DOHH2 (cell line): ENCODE measurements around the gene DTX4.
A peak's percentile ranks its signal among the peaks of the same experiment; 100 is the strongest.

Source experiments
- H3F3A ChIP-seq: fragments of 200-600 bp; sonication (generic), shearing (Covaris generic); 2 replicates; pipeline ENCODE4 v1.6.0; 2016; ENCODE audit warnings: antibody characterized with exemption, mild to moderate bottlenecking; ENCODE audit not compliant: control insufficient read depth, insufficient read depth
- H3K27ac ChIP-seq: fragments of 200-600 bp; sonication (generic); 2 replicates; pipeline ENCODE4 v1.5.1; 2014; ENCODE audit warnings: low read depth, mild to moderate bottlenecking, low read length, moderate library complexity
- H3K27me3 ChIP-seq: fragments of 200-600 bp; sonication (generic); 2 replicates; pipeline ENCODE4 v1.6.1; 2014; ENCODE audit warnings: mild to moderate bottlenecking, low read length, mixed read lengths; ENCODE audit not compliant: control insufficient read depth
- H3K36me3 ChIP-seq: fragments of 200-600 bp; sonication (generic); 2 replicates; pipeline ENCODE4 v1.6.1; 2014; ENCODE audit warnings: mild to moderate bottlenecking, low read length, moderate library complexity, mixed read lengths; ENCODE audit not compliant: control insufficient read depth
- H3K4me1 ChIP-seq: fragments of 200-600 bp; sonication (generic); 2 replicates; pipeline ENCODE4 v1.6.1; 2014; ENCODE audit warnings: mild to moderate bottlenecking, low read length, mixed read lengths; ENCODE audit not compliant: control insufficient read depth
- H3K4me2 ChIP-seq: fragments of 200-600 bp; sonication (generic); 2 replicates; pipeline ENCODE4 v1.6.0; 2014; ENCODE audit warnings: mild to moderate bottlenecking, low read length, moderate library complexity
- H3K4me3 ChIP-seq: fragments of 200-600 bp; sonication (generic); 2 replicates; pipeline ENCODE4 v1.5.1; 2014; ENCODE audit warnings: mild to moderate bottlenecking, low read length, mixed read lengths
- H3K79me2 ChIP-seq: fragments of 200-600 bp; sonication (generic); 2 replicates; pipeline ENCODE4 v1.6.1; 2014; ENCODE audit warnings: mild to moderate bottlenecking, low read length, mixed read lengths; ENCODE audit not compliant: control insufficient read depth
- H3K9me2 ChIP-seq: fragments of 200-600 bp; sonication (generic); replicated peaks from 2 replicates; pipeline ENCODE4 v1.6.1; 2014; ENCODE audit warnings: mild to moderate bottlenecking, low read length, mixed read lengths; ENCODE audit not compliant: control insufficient read depth
- H3K9me3 ChIP-seq: fragments of 200-600 bp; sonication (generic); 2 replicates; pipeline ENCODE4 v1.6.1; 2014; ENCODE audit warnings: antibody characterized with exemption, low read length, mixed read lengths; ENCODE audit not compliant: control insufficient read depth, insufficient read depth
- H4K20me1 ChIP-seq: fragments of 200-600 bp; sonication (generic); 2 replicates; pipeline ENCODE4 v1.6.0; 2014; ENCODE audit warnings: low read depth, mild to moderate bottlenecking, antibody characterized with exemption, low read length, moderate library complexity; ENCODE audit not compliant: control insufficient read depth, insufficient read depth
- EZH2phosphoT487 ChIP-seq: fragments of 200-600 bp; sonication (generic); IDR thresholded peaks from 2 replicates; pipeline ENCODE4 v1.6.1; 2017; ENCODE audit warnings: borderline replicate concordance, mild to moderate bottlenecking, antibody characterized with exemption, low read length, moderate library complexity, mixed read lengths
- TF ChIP-seq, protein P1 (sequence below): fragments of 200-600 bp; sonication (generic); IDR thresholded peaks from one replicate; pipeline ENCODE4 v1.5.1; 2014; ENCODE audit warnings: antibody characterized with exemption, mild to moderate bottlenecking, low read depth, low read length; ENCODE audit not compliant: poor library complexity, severe bottlenecking

DTX4 gene

DNA sequence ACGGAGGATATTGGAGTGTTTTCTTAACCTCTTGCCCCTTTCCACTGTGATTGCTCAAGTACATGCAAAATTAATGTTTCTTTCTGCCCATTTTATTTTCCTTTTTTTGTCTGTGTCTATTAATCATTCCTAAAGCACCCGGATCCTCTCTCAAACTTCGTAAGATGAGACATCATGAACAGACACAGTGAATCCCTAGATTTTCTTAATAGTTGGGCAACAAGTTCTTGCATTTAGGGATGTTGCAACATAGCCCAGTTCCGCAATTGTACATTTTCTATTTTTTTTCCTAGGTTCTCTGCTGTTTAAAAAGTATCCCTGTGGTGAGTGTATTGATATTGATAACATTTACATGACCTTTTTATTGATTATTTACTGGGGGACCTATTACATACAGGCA, 26.4 kb upstream of the DTX4 start:
- Histone ChIP-seq H3K27me3 (no peaks in the 10 kb centered on the region), H4K20me1 (no peaks in the 10 kb centered on the region), H3K4me3 (peak overlapping the region; percentile 59), H3K9me2 (no peaks in the 10 kb centered on the region), H3K27ac (peak overlapping the region; percentile 43), H3K9me3 (peaks cover 29% of the 10 kb centered on the region), H3K4me2 (peak overlapping the region; percentile 84), H3K36me3 (peaks cover 38% of the 10 kb centered on the region), H3K79me2 (no peaks in the 10 kb centered on the region), H3F3A (peaks cover 12% of the 10 kb centered on the region), H3K4me1 (peaks cover 75% of the 10 kb centered on the region)
- TF ChIP-seq, protein P1, sequence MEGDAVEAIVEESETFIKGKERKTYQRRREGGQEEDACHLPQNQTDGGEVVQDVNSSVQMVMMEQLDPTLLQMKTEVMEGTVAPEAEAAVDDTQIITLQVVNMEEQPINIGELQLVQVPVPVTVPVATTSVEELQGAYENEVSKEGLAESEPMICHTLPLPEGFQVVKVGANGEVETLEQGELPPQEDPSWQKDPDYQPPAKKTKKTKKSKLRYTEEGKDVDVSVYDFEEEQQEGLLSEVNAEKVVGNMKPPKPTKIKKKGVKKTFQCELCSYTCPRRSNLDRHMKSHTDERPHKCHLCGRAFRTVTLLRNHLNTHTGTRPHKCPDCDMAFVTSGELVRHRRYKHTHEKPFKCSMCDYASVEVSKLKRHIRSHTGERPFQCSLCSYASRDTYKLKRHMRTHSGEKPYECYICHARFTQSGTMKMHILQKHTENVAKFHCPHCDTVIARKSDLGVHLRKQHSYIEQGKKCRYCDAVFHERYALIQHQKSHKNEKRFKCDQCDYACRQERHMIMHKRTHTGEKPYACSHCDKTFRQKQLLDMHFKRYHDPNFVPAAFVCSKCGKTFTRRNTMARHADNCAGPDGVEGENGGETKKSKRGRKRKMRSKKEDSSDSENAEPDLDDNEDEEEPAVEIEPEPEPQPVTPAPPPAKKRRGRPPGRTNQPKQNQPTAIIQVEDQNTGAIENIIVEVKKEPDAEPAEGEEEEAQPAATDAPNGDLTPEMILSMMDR = no peak
- TF ChIP-seq EZH2phosphoT487 = no peak

DNA sequence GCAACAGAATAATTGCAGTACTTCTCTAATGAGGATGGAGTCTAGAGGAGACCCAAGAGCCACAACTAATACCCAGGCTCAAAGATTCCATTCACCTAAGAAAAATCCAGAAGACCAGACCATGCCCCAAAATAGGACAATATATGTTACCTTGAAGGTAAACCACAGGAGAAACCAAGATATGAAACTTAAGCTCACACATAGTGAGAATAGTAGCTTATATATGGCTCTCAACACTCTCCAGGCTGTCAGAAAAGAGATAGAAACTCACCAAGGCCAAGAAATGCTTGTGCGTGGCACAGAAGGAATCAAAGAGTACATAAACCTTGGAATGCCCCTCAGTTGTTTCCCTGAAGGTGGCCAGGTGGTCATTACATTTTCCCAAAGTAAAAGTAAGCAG, 20.2 kb upstream of the DTX4 start:
- Histone ChIP-seq H3K27me3 (no peaks in the 10 kb centered on the region), H3K27ac (no peak overlapping the region), H3K4me3 (no peak overlapping the region), H3K79me2 (no peaks in the 10 kb centered on the region), H3K4me1 (peaks cover 25% of the 10 kb centered on the region), H4K20me1 (no peaks in the 10 kb centered on the region), H3K9me2 (no peaks in the 10 kb centered on the region), H3K4me2 (no peak overlapping the region), H3K9me3 (peaks cover 15% of the 10 kb centered on the region; the same call in 1 of the 2 replicates), H3F3A (no peaks in the 10 kb centered on the region), H3K36me3 (peaks cover 22% of the 10 kb centered on the region)
- TF ChIP-seq, protein P1 = no peak
- no peak for TF ChIP-seq EZH2phosphoT487

DNA sequence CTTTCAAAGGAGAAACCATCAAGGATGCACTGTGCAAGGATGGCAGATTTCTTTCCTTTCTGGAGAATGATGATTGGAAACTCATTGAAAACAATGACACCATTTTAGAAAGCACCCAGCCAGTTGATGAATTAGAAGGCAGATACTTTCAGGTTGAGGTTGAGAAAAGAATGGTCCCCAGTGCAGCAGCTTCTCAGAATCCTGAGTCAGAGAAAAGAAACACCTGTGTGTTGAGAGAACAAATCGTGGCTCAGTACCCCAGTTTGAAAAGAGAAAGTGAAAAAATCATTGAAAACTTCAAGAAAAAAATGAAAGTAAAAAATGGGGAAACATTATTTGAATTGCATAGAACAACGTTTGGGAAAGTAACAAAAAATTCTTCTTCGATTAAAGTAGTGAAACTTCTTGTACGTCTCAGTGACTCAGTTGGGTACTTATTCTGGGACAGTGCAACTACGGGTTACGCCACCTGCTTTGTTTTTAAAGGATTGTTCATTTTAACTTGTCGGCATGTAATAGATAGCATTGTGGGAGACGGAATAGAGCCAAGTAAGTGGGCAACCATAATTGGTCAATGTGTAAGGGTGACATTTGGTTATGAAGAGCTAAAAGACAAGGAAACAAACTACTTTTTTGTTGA, 19.5 kb upstream of the DTX4 start:
- Histone ChIP-seq H3K79me2 (no peaks in the 10 kb centered on the region), H3K27me3 (no peaks in the 10 kb centered on the region), H3K9me2 (no peaks in the 10 kb centered on the region), H3K4me1 (peaks cover 25% of the 10 kb centered on the region), H3K9me3 (peaks cover 18% of the 10 kb centered on the region; the same call in 1 of the 2 replicates), H4K20me1 (no peaks in the 10 kb centered on the region), H3K27ac (no peak overlapping the region), H3K4me3 (no peak overlapping the region), H3F3A (no peaks in the 10 kb centered on the region), H3K36me3 (peaks cover 18% of the 10 kb centered on the region), H3K4me2 (no peak overlapping the region)
- no peak for TF ChIP-seq EZH2phosphoT487
- TF ChIP-seq, protein P1 = no peak
